H9 (cell line): ENCODE measurements around the gene DHRSX. TPM values are rescaled to one million over a fixed set of nuclear protein-coding genes. Genes with fewer than 3 reads are reported as not detected.

Experiments
- DNase-seq: peaks from one replicate; pipeline ENCODE4 v3.0.0-alpha.2; 2017
- H2AFZ ChIP-seq: one replicate; pipeline ENCODE4 v1.6.1; 2013; ENCODE audit warnings: mild to moderate bottlenecking, low read length, control low read depth, moderate library complexity
- H2AK5ac ChIP-seq: 2 replicates; pipeline ENCODE4 v1.6.1; 2013; ENCODE audit warnings: low read length, control low read depth, mixed read lengths; ENCODE audit not compliant: insufficient read length
- H2BK120ac ChIP-seq: one replicate; pipeline ENCODE4 v1.6.1; 2013; ENCODE audit warnings: low read depth, mild to moderate bottlenecking, low read length, control low read depth, inconsistent platforms; ENCODE audit not compliant: poor library complexity, severe bottlenecking
- H2BK12ac ChIP-seq: 2 replicates; pipeline ENCODE4 v1.6.1; 2013; ENCODE audit warnings: low read length, control low read depth, mixed read lengths, low read depth; ENCODE audit not compliant: insufficient read length
- H2BK15ac ChIP-seq: 2 replicates; pipeline ENCODE4 v1.6.1; 2013; ENCODE audit warnings: low read depth, low read length, control low read depth
- H2BK20ac ChIP-seq: one replicate; pipeline ENCODE4 v1.6.1; 2013; ENCODE audit warnings: low read depth, mild to moderate bottlenecking, low read length, control low read depth, inconsistent platforms; ENCODE audit not compliant: poor library complexity, severe bottlenecking
- H2BK5ac ChIP-seq: 2 replicates; pipeline ENCODE4 v1.6.1; 2013; ENCODE audit warnings: low read length, control low read depth, mixed read lengths; ENCODE audit not compliant: insufficient read length
- H3K14ac ChIP-seq: 2 replicates; pipeline ENCODE4 v1.6.1; 2013; ENCODE audit warnings: low read length, control low read depth; ENCODE audit not compliant: insufficient read depth
- H3K18ac ChIP-seq: 2 replicates; pipeline ENCODE4 v1.6.1; 2013; ENCODE audit warnings: low read depth, mild to moderate bottlenecking, mixed read lengths, low read length, control low read depth; ENCODE audit not compliant: insufficient read length
- H3K23ac ChIP-seq: 2 replicates; pipeline ENCODE4 v1.6.1; 2013; ENCODE audit warnings: low read length, control low read depth, mixed read lengths, low read depth; ENCODE audit not compliant: insufficient read length
- H3K23me2 ChIP-seq: 2 replicates; pipeline ENCODE4 v1.6.1; 2013; ENCODE audit warnings: low read depth, mild to moderate bottlenecking, mixed read lengths, low read length, control low read depth; ENCODE audit not compliant: insufficient read length, poor library complexity, severe bottlenecking
- H3K27ac ChIP-seq: 2 replicates; pipeline ENCODE4 v1.5.1; 2013; ENCODE audit warnings: low read length, control low read depth, mixed read lengths, low read depth; ENCODE audit not compliant: insufficient read length
- H3K27me3 ChIP-seq: 2 replicates; pipeline ENCODE4 v1.6.1; 2013; ENCODE audit warnings: low read length, control low read depth, inconsistent platforms; ENCODE audit not compliant: insufficient read depth
- H3K4ac ChIP-seq: 2 replicates; pipeline ENCODE4 v1.6.1; 2013; ENCODE audit warnings: low read depth, mild to moderate bottlenecking, control low read depth, inconsistent platforms, low read length, moderate library complexity
- H3K4me1 ChIP-seq: 2 replicates; pipeline ENCODE4 v1.6.1; 2013; ENCODE audit warnings: low read length, control low read depth, inconsistent platforms; ENCODE audit not compliant: insufficient read depth
- H3K4me2 ChIP-seq: 2 replicates; pipeline ENCODE4 v1.6.1; 2013; ENCODE audit warnings: low read length, control low read depth, mixed read lengths; ENCODE audit not compliant: insufficient read length, insufficient read depth
- H3K56ac ChIP-seq: 2 replicates; pipeline ENCODE4 v1.6.1; 2013; ENCODE audit warnings: low read depth, mild to moderate bottlenecking, mixed read lengths, low read length, control low read depth; ENCODE audit not compliant: insufficient read length
- H3K79me1 ChIP-seq: 2 replicates; pipeline ENCODE4 v1.6.1; 2013; ENCODE audit warnings: low read depth, mild to moderate bottlenecking, moderate library complexity, low read length, control low read depth, inconsistent platforms; ENCODE audit not compliant: insufficient read depth, poor library complexity, severe bottlenecking
- H3K79me2 ChIP-seq: 2 replicates; pipeline ENCODE4 v1.6.1; 2013; ENCODE audit warnings: low read length, control low read depth, inconsistent platforms; ENCODE audit not compliant: insufficient read depth
- H3K9ac ChIP-seq: 2 replicates; pipeline ENCODE4 v1.6.1; 2013; ENCODE audit warnings: low read length, control low read depth, mixed read lengths; ENCODE audit not compliant: insufficient read length; ENCODE audit errors: extremely low read depth
- H3K9me3 ChIP-seq: one replicate; pipeline ENCODE4 v1.6.1; 2013; ENCODE audit warnings: low read depth, low read length, inconsistent platforms; ENCODE audit not compliant: control insufficient read depth
- H3T11ph ChIP-seq: one replicate; pipeline ENCODE4 v1.6.1; 2013; ENCODE audit warnings: mild to moderate bottlenecking, low read length, control low read depth, inconsistent platforms
- H4K20me1 ChIP-seq: one replicate; pipeline ENCODE4 v1.6.1; 2013; ENCODE audit not compliant: control insufficient read depth, insufficient read length, insufficient read depth
- H4K5ac ChIP-seq: 2 replicates; pipeline ENCODE4 v1.6.1; 2013; ENCODE audit warnings: low read depth, mild to moderate bottlenecking, mixed read lengths, low read length, control low read depth; ENCODE audit not compliant: insufficient read length
- H4K8ac ChIP-seq: replicated peaks from 2 replicates; pipeline ENCODE4 v1.6.1; 2013; ENCODE audit warnings: low read length, control low read depth, mixed read lengths, low read depth; ENCODE audit not compliant: insufficient read length
- H4K91ac ChIP-seq: 2 replicates; pipeline ENCODE4 v1.6.1; 2013; ENCODE audit warnings: low read depth, mild to moderate bottlenecking, moderate library complexity, mixed read lengths, low read length, control low read depth; ENCODE audit not compliant: insufficient read length
- H3K27ac Mint-ChIP-seq, 3 experiments: 2 replicates in 2 of 3; 3 replicates in 1 of 3; pipeline ENCODE4 v1.8.0; 2020 to 2021; ENCODE audit warnings: mixed read lengths in 3 of 3, mild to moderate bottlenecking in 1 of 3, moderate library complexity in 1 of 3
- H3K27me3 Mint-ChIP-seq: 2 replicates; pipeline ENCODE4 v1.8.0; 2021; ENCODE audit warnings: low read depth, mild to moderate bottlenecking, moderate library complexity, mixed read lengths
- H3K36me3 Mint-ChIP-seq, 3 experiments: 2 replicates in 2 of 3; 3 replicates in 1 of 3; pipeline ENCODE4 v1.8.0; 2020 to 2021; ENCODE audit warnings: low read depth in 3 of 3, mixed read lengths in 3 of 3; ENCODE audit not compliant: insufficient read depth in 1 of 3
- H3K4me1 Mint-ChIP-seq, 2 experiments: 2 replicates each; pipeline ENCODE4 v1.8.0; 2020; ENCODE audit warnings: mixed read lengths in 2 of 2
- H3K4me3 Mint-ChIP-seq, 2 experiments: 2 replicates in 1 of 2; 3 replicates in 1 of 2; pipeline ENCODE4 v1.8.0; 2020 to 2021; ENCODE audit warnings: mild to moderate bottlenecking in 2 of 2, mixed read lengths in 2 of 2, moderate library complexity in 1 of 2
- H3K9me3 Mint-ChIP-seq, 2 experiments: 2 replicates in 1 of 2; 3 replicates in 1 of 2; pipeline ENCODE4 v1.8.0; 2020; ENCODE audit warnings: mild to moderate bottlenecking in 2 of 2, mixed read lengths in 2 of 2, moderate library complexity in 1 of 2
- WGBS: extraction: QIAGEN DNeasy Blood & Tissue Kit; methylation state at CpG from one replicate; pipeline ENCODE4 v1.1.7; 2013; ENCODE audit warnings: missing lambda C conversion rate, low lambda C conversion rate, mixed read lengths; ENCODE audit not compliant: insufficient read length; ENCODE audit errors: extremely low coverage; 5-methylcytosine and 5-hydroxymethylcytosine counted together
- total RNA-seq: library from RNA; stranded (reverse); gene quantifications from 2 replicates; pipeline ENCODE4 v1.2.1, GENCODE V29; 2021
- TF ChIP-seq, protein P1 (sequence below): fragments of 200-600 bp; sonication (generic); conservative IDR thresholded peaks from 3 replicates; pipeline ENCODE4 v1.8.0; 2021; ENCODE audit warnings: antibody characterized with exemption, mild to moderate bottlenecking

DHRSX gene
- total RNA-seq, 1 experiment from 2014 or later = 44.0 TPM

DNA sequence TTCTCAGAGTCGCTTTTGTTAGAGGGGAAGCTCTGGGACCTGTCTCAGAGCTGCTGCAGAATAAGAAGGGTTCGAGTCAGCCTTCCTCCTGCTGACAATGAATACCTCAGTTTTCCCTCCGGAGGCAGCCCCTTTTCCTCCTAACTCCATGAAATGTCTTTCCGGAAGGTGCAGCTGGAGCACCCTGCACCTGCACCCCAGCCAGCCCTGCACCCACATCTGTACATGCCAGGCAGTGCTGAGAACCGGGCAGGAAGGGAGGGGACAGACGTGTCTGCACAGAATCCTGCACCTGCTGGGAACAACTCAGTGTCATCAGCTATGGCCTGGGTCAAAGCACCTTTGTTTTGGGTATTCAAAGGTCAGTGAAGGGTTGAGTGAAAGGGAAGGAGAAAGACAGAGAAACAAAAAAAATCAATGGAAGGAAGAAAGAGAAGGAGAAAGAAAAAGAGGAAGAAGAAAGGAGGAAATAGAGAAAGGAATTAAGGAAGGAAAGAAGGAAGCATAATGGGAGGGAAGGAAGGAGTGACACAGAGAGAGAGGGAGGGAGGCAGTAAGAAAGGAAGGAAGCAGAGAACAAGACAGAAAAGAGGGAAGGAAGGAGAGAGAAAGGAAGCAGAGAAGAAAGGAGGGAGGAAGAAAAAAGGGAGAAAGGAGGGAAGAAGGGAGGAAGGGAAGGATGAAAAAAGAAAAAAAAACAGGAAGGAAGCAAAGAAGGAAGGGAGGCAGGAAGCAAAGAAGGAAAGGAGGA lies 273.7 kb downstream of the DHRSX start:
- H4K20me1 ChIP-seq = peaks cover 3% of the 10 kb centered on the region
- no peaks in the 10 kb centered on the region; the same call in 1 of the 2 replicates for H3K4me1 ChIP-seq
- no peak overlapping the region for H3K23ac ChIP-seq
- H2AFZ ChIP-seq = no peak overlapping the region
- no peak overlapping the region for H2BK20ac ChIP-seq
- H3K14ac ChIP-seq = no peak overlapping the region
- peaks cover 10 to 13% of the 10 kb centered on the region in 2 experiments for H3K4me1 Mint-ChIP-seq
- peaks cover 8% of the 10 kb centered on the region for H3K9me3 ChIP-seq
- no peak overlapping the region for H2BK15ac ChIP-seq
- no peaks in the 10 kb centered on the region for H3K27me3 ChIP-seq
- no peak overlapping the region for H3K18ac ChIP-seq
- H3K23me2 ChIP-seq = no peaks in the 10 kb centered on the region
- no peak overlapping the region for H4K5ac ChIP-seq
- no peak overlapping the region for H2BK5ac ChIP-seq
- peak overlapping the region in 2 of 3 experiments; percentile 9 to 50; a peak in 3 of 7 replicates for H3K27ac Mint-ChIP-seq
- H3K4ac ChIP-seq = no peak overlapping the region
- H3K27ac ChIP-seq = no peak overlapping the region
- H3K4me3 Mint-ChIP-seq = no peak overlapping the region
- no peak overlapping the region for H2BK12ac ChIP-seq
- no peaks in the 10 kb centered on the region for H3K79me2 ChIP-seq
- H3K79me1 ChIP-seq = no peaks in the 10 kb centered on the region
- no CpG with 5 or more reads among the region's 6 CpGs for WGBS
- H3K9ac ChIP-seq = no peak overlapping the region
- H3K9me3 Mint-ChIP-seq = peaks cover 43 to 46% of the 10 kb centered on the region in 2 experiments
- H3K27me3 Mint-ChIP-seq = peaks cover 3% of the 10 kb centered on the region
- TF ChIP-seq, protein P1, sequence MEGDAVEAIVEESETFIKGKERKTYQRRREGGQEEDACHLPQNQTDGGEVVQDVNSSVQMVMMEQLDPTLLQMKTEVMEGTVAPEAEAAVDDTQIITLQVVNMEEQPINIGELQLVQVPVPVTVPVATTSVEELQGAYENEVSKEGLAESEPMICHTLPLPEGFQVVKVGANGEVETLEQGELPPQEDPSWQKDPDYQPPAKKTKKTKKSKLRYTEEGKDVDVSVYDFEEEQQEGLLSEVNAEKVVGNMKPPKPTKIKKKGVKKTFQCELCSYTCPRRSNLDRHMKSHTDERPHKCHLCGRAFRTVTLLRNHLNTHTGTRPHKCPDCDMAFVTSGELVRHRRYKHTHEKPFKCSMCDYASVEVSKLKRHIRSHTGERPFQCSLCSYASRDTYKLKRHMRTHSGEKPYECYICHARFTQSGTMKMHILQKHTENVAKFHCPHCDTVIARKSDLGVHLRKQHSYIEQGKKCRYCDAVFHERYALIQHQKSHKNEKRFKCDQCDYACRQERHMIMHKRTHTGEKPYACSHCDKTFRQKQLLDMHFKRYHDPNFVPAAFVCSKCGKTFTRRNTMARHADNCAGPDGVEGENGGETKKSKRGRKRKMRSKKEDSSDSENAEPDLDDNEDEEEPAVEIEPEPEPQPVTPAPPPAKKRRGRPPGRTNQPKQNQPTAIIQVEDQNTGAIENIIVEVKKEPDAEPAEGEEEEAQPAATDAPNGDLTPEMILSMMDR = no peak
- H3K36me3 Mint-ChIP-seq = peaks cover 59 to 73% (median 67%) of the 10 kb centered on the region in 3 experiments
- no peak overlapping the region for H2BK120ac ChIP-seq
- no peak overlapping the region for H2AK5ac ChIP-seq
- H3T11ph ChIP-seq = no peak overlapping the region
- DNase-seq = no peak
- no peak overlapping the region for H3K56ac ChIP-seq
- H4K91ac ChIP-seq = no peak overlapping the region
- no peak overlapping the region for H4K8ac ChIP-seq
- H3K4me2 ChIP-seq = no peak overlapping the region
